HEK293 (cell line): ENCODE measurements around the gene MAP1B.

Experiments used
- AEBP2 ChIP-seq: fragments of 450-650 bp; formaldehyde crosslinking; IDR thresholded peaks from 2 replicates; pipeline ENCODE4 v1.5.1; 2016; ENCODE audit warnings: missing biosample characterization, missing genetic modification characterization, borderline replicate concordance
- EGR2 ChIP-seq: fragments of 450-650 bp; formaldehyde crosslinking; IDR thresholded peaks from 2 replicates; pipeline ENCODE4 v1.5.1; 2016; ENCODE audit warnings: low read depth, missing biosample characterization, missing genetic modification characterization
- KLF1 ChIP-seq: fragments of 450-650 bp; formaldehyde crosslinking; IDR thresholded peaks from 2 replicates; pipeline ENCODE4 v1.5.1; 2016; ENCODE audit warnings: missing biosample characterization, missing genetic modification characterization
- KLF10 ChIP-seq: fragments of 450-650 bp; IDR thresholded peaks from 2 replicates; pipeline ENCODE4 v1.5.1; 2018; ENCODE audit warnings: missing biosample characterization, mild to moderate bottlenecking, missing genetic modification characterization
- MZF1 ChIP-seq: fragments of 450-650 bp; formaldehyde crosslinking; IDR thresholded peaks from 2 replicates; pipeline ENCODE4 v1.5.1; 2017; ENCODE audit warnings: missing biosample characterization, missing genetic modification characterization, borderline replicate concordance
- RBAK ChIP-seq: fragments of 450-650 bp; formaldehyde crosslinking; IDR thresholded peaks from 2 replicates; pipeline ENCODE4 v1.5.1; 2016; ENCODE audit warnings: missing biosample characterization, missing genetic modification characterization
- SCRT1 ChIP-seq: fragments of 450-650 bp; formaldehyde crosslinking; IDR thresholded peaks from 2 replicates; pipeline ENCODE4 v1.5.1; 2016; ENCODE audit warnings: missing biosample characterization, missing genetic modification characterization, borderline replicate concordance
- ZFP3 ChIP-seq: fragments of 450-650 bp; formaldehyde crosslinking; IDR thresholded peaks from 2 replicates; pipeline ENCODE4 v1.5.1; 2016; ENCODE audit warnings: low read depth, missing biosample characterization, missing genetic modification characterization
- ZNF114 ChIP-seq: fragments of 450-650 bp; formaldehyde crosslinking; IDR thresholded peaks from 2 replicates; pipeline ENCODE4 v1.5.0; 2017; ENCODE audit warnings: missing biosample characterization, missing genetic modification characterization
- ZNF155 ChIP-seq: fragments of 450-650 bp; formaldehyde crosslinking; IDR thresholded peaks from 2 replicates; pipeline ENCODE4 v1.5.1; 2016; ENCODE audit warnings: missing biosample characterization, missing genetic modification characterization
- ZNF202 ChIP-seq: fragments of 450-650 bp; formaldehyde crosslinking; IDR thresholded peaks from 2 replicates; pipeline ENCODE4 v1.5.1; 2016; ENCODE audit warnings: missing biosample characterization, missing genetic modification characterization, borderline replicate concordance
- ZNF266 ChIP-seq: fragments of 450-650 bp; formaldehyde crosslinking; IDR thresholded peaks from 2 replicates; pipeline ENCODE4 v1.5.1; 2016; ENCODE audit warnings: missing biosample characterization, missing genetic modification characterization, low read depth
- ZNF391 ChIP-seq: fragments of 450-650 bp; formaldehyde crosslinking; IDR thresholded peaks from 2 replicates; pipeline ENCODE4 v1.5.1; 2016; ENCODE audit warnings: low read depth, missing biosample characterization, missing genetic modification characterization, borderline replicate concordance
- ZNF394 ChIP-seq: fragments of 450-650 bp; formaldehyde crosslinking; IDR thresholded peaks from 2 replicates; pipeline ENCODE4 v1.5.1; 2016; ENCODE audit warnings: missing biosample characterization, missing genetic modification characterization, mild to moderate bottlenecking, moderate library complexity, borderline replicate concordance
- ZNF514 ChIP-seq: fragments of 450-650 bp; formaldehyde crosslinking; IDR thresholded peaks from 2 replicates; pipeline ENCODE4 v1.5.1; 2016; ENCODE audit warnings: missing biosample characterization, missing genetic modification characterization
- ZNF518A ChIP-seq: fragments of 450-650 bp; formaldehyde crosslinking; conservative IDR thresholded peaks from 2 replicates; pipeline ENCODE4 v1.5.1; 2016; ENCODE audit warnings: low read depth, missing biosample characterization, missing genetic modification characterization
- ZNF677 ChIP-seq: fragments of 450-650 bp; IDR thresholded peaks from 2 replicates; pipeline ENCODE4 v1.5.0; 2018; ENCODE audit warnings: missing biosample characterization, mild to moderate bottlenecking, missing genetic modification characterization, moderate library complexity
- ZNF777 ChIP-seq: fragments of 450-650 bp; formaldehyde crosslinking; IDR thresholded peaks from 2 replicates; pipeline ENCODE4 v1.5.1; 2017; ENCODE audit warnings: missing biosample characterization, missing genetic modification characterization, borderline replicate concordance
- TF ChIP-seq, protein P1 (sequence below): fragments of 450-650 bp; formaldehyde crosslinking; IDR thresholded peaks from 2 replicates; pipeline ENCODE4 v1.5.1; 2016; ENCODE audit warnings: missing biosample characterization, missing genetic modification characterization
- TF ChIP-seq, protein P2 (sequence below): fragments of 450-650 bp; formaldehyde crosslinking; IDR thresholded peaks from 2 replicates; pipeline ENCODE4 v1.5.1; 2016; ENCODE audit warnings: missing biosample characterization, missing genetic modification characterization
- TF ChIP-seq, protein P3 (sequence below): fragments of 450-650 bp; formaldehyde crosslinking; IDR thresholded peaks from 2 replicates; pipeline ENCODE4 v1.5.1; 2017; ENCODE audit warnings: missing biosample characterization, missing genetic modification characterization
- TF ChIP-seq, protein P4 (sequence below): fragments of 450-650 bp; formaldehyde crosslinking; IDR thresholded peaks from 2 replicates; pipeline ENCODE4; 2016; ENCODE audit warnings: missing biosample characterization, missing genetic modification characterization
- TF ChIP-seq, protein P5 (sequence below): fragments of 450-650 bp; formaldehyde crosslinking; IDR thresholded peaks from 2 replicates; pipeline ENCODE4 v1.5.1; 2017; ENCODE audit warnings: missing biosample characterization, mild to moderate bottlenecking, missing genetic modification characterization, moderate library complexity
- TF ChIP-seq, protein P6 (sequence below): fragments of 450-650 bp; formaldehyde crosslinking; optimal IDR thresholded peaks from 2 replicates; pipeline ENCODE3; 2016; ENCODE audit warnings: missing biosample characterization, mild to moderate bottlenecking, missing genetic modification characterization

The MAP1B gene

DNA sequence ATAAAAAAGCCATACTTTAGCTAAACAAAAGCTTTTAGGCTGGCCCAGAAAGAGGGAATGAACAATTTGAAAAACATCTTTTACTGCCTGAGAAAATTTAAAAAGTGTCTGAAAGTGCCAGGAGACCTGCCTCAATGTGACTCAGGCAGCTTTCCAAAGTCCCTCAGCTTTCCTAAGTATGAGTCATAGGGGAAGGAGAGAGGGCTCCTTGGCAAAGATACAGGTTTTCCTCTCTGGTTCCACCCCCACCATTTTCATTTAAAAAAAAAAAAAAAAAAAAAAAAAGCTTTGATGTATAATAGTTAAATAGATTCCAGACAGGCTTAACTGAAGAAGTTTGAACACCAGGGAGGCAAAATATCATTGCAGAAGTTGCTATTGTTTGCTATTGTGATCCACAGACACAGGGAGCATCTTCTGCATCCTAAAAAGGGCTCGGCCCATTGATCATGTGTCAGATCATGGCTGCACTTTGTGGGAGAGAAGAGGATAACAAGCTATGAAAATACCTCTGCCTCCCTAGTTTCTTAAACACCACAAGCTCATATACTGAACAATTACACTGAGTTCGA is 141.2 kb downstream of the MAP1B start (continued):
- TF ChIP-seq AEBP2 (tag by site-specific recombination) (no peak), ZNF202 (tag by site-specific recombination) (no peak), EGR2 (tag by site-specific recombination) (no peak), ZNF677 (tag by site-specific recombination) (no peak), SCRT1 (tag by site-specific recombination) (no peak; the same call in 1 of the 2 replicates), ZNF114 (no peak), ZNF266 (tag by site-specific recombination) (no peak), ZNF155 (tag by site-specific recombination) (no peak), ZFP3 (tag by site-specific recombination) (no peak), ZNF391 (no peak), ZNF518A (tag by site-specific recombination) (no peak), ZNF394 (tag by site-specific recombination) (no peak), RBAK (tag by site-specific recombination) (no peak), KLF1 (tag by site-specific recombination) (no peak), MZF1 (peak; percentile 29; the same call in 1 of the 2 replicates), ZNF777 (no peak), KLF10 (tag by site-specific recombination) (peak; percentile 77), ZNF514 (no peak)
- TF ChIP-seq, protein P1, sequence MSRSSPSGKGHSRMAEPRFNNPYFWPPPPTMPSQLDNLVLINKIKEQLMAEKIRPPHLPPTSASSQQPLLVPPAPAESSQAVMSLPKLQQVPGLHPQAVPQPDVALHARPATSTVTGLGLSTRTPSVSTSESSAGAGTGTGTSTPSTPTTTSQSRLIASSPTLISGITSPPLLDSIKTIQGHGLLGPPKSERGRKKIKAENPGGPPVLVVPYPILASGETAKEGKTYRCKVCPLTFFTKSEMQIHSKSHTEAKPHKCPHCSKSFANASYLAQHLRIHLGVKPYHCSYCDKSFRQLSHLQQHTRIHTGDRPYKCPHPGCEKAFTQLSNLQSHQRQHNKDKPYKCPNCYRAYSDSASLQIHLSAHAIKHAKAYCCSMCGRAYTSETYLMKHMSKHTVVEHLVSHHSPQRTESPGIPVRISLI (tag by site-specific recombination) = peak; percentile 97
- TF ChIP-seq, protein P2, sequence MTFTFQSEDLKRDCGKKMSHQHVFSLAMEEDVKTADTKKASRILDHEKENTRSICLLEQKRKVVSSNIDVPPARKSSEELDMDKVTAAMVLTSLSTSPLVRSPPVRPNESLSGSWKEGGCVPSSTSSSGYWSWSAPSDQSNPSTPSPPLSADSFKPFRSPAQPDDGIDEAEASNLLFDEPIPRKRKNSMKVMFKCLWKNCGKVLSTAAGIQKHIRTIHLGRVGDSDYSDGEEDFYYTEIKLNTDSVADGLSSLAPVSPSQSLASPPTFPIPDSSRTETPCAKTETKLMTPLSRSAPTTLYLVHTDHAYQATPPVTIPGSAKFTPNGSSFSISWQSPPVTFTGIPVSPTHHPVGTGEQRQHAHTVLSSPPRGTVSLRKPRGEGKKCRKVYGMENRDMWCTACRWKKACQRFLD (tag by site-specific recombination) = no peak
- TF ChIP-seq, protein P3, sequence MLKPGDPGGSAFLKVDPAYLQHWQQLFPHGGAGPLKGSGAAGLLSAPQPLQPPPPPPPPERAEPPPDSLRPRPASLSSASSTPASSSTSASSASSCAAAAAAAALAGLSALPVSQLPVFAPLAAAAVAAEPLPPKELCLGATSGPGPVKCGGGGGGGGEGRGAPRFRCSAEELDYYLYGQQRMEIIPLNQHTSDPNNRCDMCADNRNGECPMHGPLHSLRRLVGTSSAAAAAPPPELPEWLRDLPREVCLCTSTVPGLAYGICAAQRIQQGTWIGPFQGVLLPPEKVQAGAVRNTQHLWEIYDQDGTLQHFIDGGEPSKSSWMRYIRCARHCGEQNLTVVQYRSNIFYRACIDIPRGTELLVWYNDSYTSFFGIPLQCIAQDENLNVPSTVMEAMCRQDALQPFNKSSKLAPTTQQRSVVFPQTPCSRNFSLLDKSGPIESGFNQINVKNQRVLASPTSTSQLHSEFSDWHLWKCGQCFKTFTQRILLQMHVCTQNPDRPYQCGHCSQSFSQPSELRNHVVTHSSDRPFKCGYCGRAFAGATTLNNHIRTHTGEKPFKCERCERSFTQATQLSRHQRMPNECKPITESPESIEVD = peak; percentile 95
- TF ChIP-seq, protein P4, sequence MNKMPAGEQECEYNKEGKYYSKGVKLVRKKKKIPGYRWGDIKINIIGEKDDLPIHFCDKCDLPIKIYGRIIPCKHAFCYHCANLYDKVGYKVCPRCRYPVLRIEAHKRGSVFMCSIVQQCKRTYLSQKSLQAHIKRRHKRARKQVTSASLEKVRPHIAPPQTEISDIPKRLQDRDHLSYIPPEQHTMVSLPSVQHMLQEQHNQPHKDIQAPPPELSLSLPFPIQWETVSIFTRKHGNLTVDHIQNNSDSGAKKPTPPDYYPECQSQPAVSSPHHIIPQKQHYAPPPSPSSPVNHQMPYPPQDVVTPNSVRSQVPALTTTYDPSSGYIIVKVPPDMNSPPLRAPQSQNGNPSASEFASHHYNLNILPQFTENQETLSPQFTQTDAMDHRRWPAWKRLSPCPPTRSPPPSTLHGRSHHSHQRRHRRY (tag by site-specific recombination) = no peak
- TF ChIP-seq, protein P5, sequence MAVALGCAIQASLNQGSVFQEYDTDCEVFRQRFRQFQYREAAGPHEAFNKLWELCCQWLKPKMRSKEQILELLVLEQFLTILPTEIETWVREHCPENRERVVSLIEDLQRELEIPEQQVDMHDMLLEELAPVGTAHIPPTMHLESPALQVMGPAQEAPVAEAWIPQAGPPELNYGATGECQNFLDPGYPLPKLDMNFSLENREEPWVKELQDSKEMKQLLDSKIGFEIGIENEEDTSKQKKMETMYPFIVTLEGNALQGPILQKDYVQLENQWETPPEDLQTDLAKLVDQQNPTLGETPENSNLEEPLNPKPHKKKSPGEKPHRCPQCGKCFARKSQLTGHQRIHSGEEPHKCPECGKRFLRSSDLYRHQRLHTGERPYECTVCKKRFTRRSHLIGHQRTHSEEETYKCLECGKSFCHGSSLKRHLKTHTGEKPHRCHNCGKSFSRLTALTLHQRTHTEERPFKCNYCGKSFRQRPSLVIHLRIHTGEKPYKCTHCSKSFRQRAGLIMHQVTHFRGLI (tag by site-specific recombination) = no peak
- TF ChIP-seq, protein P6, sequence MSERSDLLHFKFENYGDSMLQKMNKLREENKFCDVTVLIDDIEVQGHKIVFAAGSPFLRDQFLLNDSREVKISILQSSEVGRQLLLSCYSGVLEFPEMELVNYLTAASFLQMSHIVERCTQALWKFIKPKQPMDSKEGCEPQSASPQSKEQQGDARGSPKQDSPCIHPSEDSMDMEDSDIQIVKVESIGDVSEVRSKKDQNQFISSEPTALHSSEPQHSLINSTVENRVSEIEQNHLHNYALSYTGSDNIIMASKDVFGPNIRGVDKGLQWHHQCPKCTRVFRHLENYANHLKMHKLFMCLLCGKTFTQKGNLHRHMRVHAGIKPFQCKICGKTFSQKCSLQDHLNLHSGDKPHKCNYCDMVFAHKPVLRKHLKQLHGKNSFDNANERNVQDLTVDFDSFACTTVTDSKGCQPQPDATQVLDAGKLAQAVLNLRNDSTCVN (tag by site-specific recombination) = no peak
